GM18517 (cell line): Measurements from ENCODE around the gene LANCL2.

Experiments
- ATAC-seq: cut with Tn5 transposase; IDR thresholded peaks from one replicate; pipeline ENCODE4 v1.9.1; 2021; ENCODE audit warnings: mild to moderate bottlenecking, moderate library complexity; ENCODE audit not compliant: unreplicated experiment

LANCL2 gene

DNA sequence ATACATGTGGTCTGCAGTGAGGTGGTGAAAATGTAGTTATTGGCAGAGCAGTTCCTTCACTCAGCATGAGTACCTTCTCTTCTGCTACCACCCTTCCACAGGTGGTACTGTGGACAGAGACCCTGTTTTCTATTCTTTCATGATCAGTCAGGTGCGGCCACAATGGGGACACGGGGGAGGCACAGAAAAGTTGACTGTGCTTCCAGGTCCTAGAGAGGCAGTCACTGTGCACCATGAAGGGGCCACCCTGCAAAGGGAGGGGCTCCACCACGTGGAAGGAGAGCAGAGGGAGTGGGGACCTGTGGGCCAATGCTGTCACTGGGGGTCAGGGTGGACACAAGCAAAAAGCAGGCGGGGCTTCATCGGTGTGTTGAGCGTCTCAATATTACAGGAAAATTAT is 3.6 kb upstream of the LANCL2 start:
- no peak for ATAC-seq

DNA sequence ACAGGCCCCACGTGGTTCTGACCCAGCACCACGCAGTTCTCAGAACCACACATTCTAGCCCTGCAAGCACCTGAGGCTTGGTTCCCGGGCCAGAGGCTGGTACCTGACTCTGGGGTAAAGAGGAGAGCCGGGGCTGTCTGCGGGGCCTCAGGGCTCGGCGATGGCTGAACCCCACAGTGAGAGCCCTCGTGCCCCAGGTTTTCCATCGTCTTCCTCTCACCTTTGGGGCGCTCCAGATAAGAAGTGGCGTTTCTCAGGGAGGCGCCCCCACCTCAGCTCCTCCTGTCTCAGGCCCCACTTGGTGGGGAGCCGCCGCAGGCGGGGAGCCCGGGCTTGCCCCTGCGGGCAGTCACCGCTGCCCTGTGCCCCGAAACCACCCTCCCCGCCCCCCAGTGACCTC is 2.2 kb upstream of the LANCL2 start:
- no peak for ATAC-seq

DNA sequence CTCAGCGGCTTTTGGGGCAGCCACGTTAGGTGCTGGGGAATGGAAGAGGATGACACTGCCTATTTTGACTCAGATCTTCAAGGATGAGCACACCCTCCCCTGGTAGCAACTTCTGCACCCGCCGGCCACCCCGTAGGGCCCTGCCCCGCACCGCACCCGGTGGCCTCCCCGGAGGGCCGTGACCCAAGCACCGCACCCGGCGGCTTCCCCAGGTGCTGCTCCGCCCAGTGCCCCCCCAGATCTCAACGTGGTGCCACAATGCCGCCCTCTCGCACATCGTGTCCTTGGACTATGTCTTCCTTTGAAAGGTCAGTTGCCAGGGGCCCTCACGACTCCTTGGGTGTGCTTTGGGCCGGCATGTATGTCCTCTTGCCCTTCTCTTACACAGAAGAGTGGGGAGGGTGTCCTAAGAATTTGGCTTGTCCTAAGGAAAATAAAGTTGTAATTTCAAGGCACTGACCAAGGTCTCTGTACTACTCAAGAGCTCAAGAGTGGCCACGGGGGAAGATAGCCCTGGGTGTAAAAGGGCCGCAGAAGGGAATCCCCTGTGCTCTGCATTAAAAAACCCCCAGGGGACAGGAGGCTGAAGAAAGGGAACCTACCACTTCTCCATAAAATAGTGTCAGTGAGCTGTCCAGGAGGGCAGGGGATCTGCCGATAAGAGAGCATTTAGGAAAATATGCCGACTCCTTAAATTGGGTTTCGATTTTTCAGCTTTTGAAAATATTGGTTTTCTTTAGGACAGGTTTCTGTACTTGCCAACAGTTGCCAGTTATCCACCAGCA is 1.6 kb upstream of the LANCL2 start:
- ATAC-seq: no peak

DNA sequence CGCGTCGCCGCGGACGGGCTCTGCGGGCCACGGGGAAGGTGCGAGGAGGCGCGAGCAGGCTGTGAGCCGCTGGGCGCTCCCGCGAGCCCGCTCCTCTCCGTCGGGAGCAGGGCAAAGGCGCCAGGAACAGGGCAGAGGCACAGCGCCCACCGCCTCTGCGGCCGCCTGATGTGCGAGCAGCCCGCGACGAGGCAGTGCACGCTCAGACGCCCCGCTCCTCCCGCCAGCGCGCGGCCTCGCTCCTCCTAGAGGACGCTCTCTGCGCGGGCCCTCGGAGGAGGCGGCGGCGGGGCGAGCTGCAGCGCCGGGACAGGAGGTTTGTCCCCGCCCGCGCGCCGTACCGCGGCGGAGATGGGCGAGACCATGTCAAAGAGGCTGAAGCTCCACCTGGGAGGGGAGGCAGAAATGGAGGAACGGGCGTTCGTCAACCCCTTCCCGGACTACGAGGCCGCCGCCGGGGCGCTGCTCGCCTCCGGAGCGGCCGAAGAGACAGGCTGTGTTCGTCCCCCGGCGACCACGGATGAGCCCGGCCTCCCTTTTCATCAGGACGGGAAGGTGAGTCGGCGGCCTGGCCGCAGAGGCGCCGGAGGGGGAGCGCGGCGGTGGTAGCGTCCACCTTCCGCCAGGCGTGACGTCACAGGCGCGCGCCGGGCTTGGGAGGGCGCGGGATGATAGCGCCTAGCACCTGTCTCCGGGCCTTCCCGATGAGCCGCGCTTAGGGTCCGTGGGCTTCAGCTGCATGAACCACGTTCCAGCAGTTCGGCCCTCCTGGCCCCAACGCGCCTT is 731 bp downstream of the LANCL2 start:
- peak; percentile 91 for ATAC-seq

DNA sequence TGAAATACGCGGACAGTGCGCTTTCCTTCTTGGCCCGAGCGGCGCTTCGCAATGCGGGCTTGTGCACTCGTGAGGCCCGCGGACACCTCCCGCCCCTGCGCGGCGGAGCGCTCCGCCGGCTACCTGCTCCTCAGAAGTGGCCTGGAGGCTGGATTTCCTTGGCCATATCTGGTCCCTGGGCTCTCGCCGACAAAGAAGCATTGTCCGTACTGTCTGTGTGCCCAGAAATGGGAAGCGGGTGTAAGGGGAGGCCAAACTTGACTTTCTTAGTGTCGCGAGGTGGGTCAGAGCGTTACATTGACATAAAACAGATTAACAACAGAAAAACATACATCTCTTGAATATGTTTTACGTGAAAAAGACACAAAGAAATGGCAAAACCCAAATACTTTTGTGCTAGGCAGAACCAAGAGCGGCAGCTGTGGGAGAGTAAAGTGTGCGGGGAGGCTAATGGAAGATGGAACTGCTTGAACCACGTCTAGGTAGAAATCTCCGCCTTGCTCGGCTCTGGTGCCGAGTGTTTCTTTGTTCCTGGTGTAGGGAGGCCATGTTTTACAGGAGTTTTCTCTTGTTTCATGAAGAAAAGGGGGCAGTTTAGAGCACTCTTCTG is 1.4 kb downstream of the LANCL2 start:
- peak; percentile 8 for ATAC-seq

DNA sequence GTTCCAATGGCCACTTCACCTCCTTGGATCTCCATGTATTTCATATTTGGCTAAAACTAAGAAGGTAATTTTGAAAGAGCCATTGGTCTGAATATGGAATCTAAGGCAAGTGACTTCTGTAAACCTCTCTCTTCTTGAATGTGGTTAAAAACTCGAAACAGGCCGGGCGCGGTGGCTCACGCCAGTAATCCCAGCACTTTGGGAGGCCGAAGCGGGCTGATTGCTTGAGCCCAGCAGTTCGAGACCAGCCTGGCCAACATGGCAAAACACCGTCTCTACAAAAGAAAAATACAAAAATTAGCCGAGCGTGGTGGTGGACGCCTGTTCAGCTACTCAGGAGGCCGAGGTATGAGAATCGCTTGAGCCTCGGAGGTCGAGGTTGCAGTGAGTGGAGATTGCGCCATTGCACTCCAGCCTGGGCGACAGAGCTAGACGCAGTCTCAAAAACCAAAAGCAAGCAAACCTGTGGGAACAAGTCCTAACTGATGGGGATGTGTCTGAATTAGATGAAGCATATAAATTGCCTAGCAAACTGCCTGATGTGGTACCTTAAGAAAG is 2.2 kb downstream of the LANCL2 start:
- no peak for ATAC-seq

DNA sequence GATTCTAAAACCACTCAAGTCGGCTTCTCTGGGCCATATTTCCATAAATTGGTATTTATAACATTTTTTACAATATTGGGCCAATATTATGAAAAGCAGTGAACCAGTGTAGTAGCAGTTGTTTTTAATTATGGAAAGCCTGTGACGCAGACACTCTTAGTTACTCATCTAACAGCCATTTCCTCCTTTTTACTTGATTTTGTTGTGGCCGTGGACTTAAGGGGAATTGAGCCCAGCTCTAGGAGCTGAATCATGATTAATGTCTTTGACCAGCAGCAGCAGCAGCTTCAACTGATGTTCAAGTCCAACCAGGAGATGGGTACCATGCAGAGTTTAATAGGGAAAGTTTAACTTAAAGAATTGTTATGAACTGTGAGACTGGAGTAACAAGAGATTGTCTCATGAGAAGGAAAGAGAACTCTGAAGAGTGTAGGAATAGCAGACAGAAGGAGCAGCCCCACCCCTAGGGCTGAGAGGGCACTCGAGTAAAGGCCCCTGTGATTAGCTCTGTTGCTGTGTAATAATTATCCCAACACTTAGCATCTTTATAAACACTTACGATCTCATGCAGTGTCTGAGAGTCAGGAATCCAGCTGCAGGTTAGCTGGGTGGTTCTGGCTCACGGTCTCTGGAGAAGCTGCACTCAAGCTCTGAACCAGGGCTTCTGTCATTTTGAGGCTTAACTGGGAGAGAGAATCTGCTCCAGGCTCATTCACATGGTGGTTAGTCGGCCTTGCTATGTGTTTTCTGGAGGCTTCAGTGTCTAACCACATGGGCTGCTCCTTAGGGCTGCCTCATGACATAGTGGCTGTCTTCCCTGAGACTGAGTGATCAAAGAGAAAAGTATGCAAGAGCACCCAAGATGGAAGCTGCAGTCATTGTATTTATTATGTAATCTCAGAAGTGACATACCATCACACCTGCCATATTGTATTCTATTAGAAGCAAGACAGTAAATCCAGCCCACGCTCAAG is 4.6 kb downstream of the LANCL2 start:
- ATAC-seq: no peak

DNA sequence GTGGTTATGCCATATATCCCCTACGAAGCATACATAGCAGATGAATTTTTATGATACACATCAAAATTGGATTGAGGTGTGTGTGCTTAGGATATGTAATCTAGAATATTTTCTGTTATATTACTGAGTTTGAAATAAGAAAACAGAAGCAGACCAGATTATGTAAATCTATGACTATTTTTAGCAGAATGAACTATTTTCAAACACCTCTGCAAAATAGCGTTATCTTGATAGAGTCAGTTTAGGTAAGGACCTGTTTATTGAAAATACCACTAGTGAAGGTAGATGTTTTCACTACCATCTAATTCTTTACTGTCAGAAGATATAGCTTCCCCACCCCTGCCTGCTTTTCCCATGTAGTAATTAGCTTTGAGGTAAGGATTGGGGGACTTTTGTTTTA is 9.1 kb downstream of the LANCL2 start:
- ATAC-seq: no peak

DNA sequence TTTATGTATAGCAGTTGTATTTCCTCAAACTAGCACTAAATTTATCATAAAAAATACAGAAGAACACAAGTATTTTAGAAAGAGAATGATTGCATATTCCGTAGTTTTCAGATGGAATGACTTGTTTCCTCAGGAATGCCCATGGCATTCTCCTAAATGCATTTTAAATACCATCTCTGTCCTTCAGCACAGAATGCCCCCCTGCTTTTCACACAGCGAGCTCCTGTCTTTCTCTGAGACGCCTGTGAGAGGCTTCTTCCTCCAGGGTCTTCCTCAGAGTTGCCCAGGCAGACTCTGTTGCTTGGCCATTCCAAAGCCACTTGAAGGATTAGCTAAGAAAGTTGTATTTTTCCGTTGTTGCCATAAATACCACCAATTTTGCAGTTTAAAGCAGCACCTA is 10.1 kb downstream of the LANCL2 start:
- ATAC-seq: no peak

DNA sequence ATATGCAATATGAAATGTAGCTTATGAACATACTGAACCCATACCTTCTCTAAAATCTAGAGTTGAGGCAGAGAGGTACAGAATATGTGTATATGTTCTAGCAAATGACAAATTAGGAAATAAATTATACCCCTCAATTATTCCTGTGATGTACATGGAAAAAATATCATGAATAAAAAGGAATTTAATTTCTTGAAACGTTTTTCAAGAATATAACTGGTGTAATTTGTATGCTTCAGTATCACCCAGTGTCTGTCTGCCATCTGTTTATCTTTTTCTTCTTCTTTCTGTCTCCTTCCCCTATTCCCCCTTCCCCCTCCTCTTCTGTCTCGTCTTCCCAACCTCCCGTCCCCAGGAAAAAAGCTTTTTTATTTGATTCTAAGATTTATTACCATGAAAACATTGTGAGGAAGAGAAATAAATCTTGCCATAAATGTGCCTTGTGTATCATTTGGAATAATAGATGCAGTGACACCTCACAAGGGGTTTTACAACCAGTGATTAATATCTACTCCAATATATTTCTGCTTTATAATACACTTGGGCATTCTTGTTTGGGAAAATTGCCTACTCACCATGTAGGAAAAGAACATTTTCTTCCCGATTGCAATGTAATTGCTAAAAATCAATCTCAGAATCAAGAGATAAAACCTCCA is 12.2 kb downstream of the LANCL2 start:
- no peak for ATAC-seq

DNA sequence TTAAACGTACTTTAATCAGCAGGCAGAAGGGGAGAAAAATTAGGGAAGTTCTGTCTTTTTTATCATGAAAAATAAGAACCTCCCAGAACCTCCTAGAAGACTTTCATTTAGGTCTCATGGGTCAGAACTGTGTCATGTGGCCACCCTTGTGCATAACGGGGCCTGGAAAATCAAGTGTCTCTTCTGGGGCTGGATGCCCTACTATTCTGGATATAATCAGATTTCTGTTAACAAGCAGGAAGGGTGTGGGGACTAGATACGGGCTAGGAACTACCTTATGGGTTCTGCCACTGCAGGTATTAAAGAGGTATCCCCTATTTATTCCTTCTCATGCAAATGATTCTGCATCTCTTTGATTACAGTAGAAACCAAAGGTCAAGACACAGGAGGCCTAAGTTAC is 14.1 kb downstream of the LANCL2 start:
- ATAC-seq: no peak

DNA sequence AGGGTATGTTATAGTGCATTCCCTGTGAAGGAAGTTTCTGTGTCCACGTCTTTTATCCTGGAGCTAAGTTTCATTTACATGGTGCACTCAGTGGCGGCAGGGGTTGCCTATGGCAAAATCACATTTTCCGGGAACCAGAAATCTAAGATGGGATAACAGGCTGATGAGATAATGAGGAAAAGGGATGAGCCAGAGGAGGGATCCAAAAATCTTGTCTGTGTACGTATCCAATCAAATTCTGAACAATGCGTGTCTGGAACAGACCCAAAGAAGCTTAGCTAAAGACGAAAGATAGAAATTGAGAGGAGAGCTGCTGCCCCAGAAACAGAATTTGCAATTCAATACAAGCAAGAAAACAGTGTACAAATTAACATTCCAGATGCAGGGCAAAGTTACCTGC is 16.1 kb downstream of the LANCL2 start:
- no peak for ATAC-seq

DNA sequence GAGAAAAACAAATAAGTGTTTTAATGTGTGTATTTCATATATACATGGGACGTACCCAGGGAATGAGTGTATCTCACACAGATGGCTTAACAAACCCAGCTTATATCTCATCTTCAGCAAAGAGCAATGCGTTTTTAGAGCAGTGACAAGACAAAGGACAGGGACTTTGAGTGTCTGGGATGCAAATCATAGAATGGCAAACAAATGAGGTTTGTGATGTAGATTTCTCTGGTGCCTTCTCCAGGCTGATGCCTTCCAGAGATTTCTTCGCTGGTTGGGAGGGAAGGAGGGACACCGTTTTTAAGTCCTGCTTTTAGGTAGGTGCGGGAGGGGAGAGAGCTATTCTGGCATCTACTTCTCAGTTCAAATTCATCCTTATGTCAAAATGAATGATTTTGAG is 16.6 kb downstream of the LANCL2 start:
- ATAC-seq: no peak

DNA sequence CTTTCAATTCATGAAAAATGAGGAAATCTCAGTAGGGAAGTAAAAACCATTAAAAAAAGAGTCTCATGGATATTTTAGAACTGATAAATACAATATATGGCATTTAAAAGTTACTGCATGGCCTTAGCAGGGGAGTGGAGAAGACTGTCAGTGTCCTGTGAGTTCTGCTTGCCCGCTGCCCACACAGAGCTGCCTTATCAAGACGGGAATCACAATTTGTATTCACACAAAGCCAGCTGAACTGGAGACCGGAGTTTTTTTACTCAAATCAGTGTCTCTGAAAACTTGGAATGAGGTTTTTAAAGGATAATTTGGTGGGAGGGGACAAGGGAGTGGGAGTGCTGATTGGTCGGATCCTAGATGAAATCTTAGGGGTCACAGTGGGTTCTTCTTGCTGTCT is 17.1 kb downstream of the LANCL2 start:
- ATAC-seq: no peak

DNA sequence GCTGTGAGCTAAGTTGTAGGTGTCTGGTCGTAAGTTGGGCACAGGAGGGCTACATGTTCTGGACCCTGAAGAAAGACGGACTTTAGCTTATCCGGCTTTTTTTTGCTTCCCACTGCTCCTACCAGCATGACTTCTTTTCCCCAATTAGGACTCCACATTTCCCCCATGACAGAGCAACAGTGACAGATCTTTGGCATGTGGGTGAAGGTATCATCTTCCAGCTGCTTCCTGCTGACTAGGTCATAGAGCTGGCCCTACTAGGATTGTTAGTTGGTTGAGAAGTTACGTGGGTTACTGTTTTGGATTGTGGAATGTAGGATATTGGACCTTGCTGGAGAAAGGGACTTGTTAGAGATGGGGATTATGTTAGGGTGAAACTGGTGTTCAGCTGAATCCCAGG is 21.4 kb downstream of the LANCL2 start:
- no peak for ATAC-seq

DNA sequence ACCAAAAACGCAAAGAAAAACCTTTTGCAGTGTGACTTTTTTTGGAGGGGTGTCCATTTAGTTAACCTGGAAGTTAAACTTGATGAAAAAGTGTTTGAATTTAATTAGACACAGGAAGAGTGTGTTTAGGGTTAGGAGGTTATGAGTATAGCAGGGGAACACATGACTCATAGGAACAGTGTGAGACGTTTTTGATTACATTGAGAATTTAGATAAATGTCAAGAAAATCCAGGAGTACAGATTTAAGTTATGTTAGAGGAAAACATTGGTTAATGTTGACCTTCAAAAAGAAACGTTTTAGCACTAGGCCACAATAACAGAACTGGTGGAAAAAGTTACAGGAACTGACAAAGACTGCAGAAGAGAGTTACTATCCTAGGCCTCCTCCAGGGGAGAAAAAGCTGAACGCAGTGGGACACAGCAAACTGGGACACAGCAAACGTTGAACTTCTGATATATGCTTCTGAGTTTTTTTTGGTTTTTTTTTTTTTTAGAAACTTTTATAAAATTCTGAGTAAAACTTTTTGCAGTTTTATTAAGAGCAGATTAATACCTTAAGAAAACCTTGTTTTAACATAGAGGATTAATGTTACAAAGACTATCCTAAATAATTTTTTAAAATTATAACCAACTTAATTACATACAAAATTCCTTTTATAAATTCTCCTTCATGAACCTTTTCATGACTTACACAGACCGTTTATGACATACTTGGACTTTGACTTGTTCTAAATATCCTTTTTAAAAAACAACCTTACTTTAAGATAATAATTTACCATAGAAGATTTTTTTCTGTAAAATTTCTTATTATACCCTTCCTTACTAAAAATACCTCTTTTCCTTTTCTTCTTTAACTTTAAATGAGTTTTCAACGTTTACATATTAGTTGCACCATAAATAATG is 22.2 kb downstream of the LANCL2 start:
- ATAC-seq: no peak

DNA sequence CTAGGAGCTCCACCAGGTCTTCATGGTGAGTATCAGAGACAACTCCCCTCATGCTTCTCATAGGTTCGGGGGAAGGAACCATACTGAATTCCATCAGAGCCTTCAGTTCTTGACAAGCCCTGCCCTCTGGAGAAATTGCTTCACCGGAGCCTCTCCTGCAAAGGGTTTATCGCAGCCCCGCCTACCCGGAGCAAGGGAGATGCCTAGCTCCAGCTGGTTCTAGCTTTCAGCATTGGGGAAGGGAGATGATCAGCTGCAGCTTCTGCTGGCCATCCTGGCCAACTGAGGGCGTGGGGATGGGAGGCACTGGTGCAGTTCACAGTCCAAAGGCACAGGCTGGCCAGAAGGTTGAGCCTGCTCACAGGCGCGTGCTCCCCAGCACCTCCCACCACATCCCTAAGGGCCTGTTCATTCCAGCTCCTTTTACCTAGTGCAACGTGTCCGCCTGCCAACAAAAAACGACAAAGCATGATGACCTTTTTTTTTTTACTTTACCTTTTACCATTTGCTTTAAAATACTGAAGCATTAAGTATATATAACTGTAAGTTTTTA is 31.2 kb downstream of the LANCL2 start:
- no peak for ATAC-seq

DNA sequence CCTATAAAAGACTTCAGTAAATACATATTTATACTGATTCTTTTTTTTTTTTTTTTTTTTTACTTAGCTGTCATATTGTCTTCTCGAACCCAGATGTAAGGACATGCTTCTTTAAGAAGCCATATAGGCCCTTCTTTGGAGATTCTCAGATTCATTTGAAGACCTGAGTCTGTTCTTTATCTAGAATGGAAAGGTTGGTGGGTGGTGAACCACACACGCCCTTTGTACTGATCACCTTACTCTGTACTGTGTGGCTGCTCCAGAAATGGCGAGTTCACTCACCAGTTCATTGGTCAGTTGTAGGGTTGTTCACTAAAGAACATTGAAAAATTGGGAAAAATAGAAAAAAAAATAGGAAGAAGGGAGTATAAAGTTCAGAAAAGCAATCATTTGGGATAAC is 32.5 kb downstream of the LANCL2 start:
- ATAC-seq: no peak

DNA sequence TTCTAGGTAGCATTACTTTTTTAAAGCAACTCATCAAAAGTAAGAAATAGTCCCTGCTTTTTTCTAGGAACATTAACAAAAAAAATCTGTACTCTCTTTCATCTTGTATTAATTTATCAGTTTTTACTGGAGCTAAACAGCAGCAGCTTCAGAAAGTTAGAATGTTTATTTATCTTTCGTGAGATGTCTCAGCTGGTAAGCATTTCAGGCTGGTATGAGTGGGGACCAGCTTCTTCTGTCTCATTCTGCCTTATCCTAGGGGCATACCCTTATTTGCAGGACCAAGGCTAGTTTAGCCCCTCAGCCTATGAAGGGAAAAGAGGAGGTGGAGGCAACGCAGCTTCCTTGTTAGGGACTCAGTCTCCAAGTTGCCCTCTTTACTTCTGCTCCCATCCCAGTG is 35.1 kb downstream of the LANCL2 start:
- ATAC-seq: no peak
